Lower leg skin (tissue), 3 donors: ENCODE measurements around the gene CAMKV.

Experiments used
- POLR2A ChIP-seq, 2 donors: fragments of 450-650 bp; IDR thresholded peaks; one replicate each; pipeline ENCODE4 v1.6.1; 2016 to 2017; ENCODE audit warnings: antibody characterized with exemption in 2 of 2, mild to moderate bottlenecking in 1 of 2, moderate library complexity in 1 of 2
- TF ChIP-seq, protein P1 (sequence below), 3 donors: fragments of 450-650 bp; IDR thresholded peaks; one replicate each; pipeline ENCODE4 v1.5.1; 2016; ENCODE audit warnings: antibody characterized with exemption in 3 of 3, mild to moderate bottlenecking in 3 of 3, moderate library complexity in 2 of 3

DNA sequence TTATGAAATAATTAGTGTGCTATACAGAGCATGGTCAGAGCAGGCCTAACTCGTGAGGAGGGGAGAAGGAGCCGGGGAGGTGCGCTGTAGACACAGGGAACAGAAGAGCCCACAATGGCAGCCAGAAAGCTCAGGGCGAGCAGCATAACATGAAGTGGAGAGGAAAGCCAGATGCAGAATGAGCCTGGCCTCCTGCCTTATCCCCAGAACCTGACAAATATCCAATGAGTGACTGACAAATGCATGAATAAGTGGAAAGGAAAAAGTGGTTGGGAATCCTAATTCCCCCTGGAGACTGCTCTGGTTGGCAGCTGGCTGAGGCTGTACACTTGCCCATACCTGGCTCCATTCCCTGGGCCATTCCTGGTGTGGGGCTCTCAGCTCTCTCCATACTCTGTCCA lies 43.2 kb upstream of the CAMKV start:
- TF ChIP-seq, protein P1, sequence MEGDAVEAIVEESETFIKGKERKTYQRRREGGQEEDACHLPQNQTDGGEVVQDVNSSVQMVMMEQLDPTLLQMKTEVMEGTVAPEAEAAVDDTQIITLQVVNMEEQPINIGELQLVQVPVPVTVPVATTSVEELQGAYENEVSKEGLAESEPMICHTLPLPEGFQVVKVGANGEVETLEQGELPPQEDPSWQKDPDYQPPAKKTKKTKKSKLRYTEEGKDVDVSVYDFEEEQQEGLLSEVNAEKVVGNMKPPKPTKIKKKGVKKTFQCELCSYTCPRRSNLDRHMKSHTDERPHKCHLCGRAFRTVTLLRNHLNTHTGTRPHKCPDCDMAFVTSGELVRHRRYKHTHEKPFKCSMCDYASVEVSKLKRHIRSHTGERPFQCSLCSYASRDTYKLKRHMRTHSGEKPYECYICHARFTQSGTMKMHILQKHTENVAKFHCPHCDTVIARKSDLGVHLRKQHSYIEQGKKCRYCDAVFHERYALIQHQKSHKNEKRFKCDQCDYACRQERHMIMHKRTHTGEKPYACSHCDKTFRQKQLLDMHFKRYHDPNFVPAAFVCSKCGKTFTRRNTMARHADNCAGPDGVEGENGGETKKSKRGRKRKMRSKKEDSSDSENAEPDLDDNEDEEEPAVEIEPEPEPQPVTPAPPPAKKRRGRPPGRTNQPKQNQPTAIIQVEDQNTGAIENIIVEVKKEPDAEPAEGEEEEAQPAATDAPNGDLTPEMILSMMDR (IDR thresholded peaks at IDR 0.05): no peak
- no peak for TF ChIP-seq POLR2A (IDR thresholded peaks at IDR 0.05)
